SK-N-SH treated with all-trans-retinoic acid at 6 μM for 48 hours (cell line): Measurements from ENCODE around the gene SH2D3A.
A peak's percentile ranks its signal among the peaks of the same experiment; 100 is the strongest.

Experiments used
- ATAC-seq: fragments of 200-7000 bp; cut with Tn5 transposase; 3 replicates; pipeline ENCODE4 v1.9.1; 2020; ENCODE audit warnings: mild to moderate bottlenecking, moderate library complexity
- ARNTL ChIP-seq: fragments of 450-650 bp; formaldehyde crosslinking; IDR thresholded peaks from 2 replicates; pipeline ENCODE4 v1.5.0; 2020; ENCODE audit warnings: low read depth, mild to moderate bottlenecking, moderate library complexity, borderline replicate concordance
- CREB5 ChIP-seq: fragments of 250-450 bp; sonication (Bioruptor Pico); IDR thresholded peaks from 2 replicates; pipeline ENCODE4 v1.5.1; 2020; ENCODE audit warnings: low read depth, mild to moderate bottlenecking, moderate library complexity
- CSDC2 ChIP-seq: fragments of 250-450 bp; sonication (Bioruptor Pico); IDR thresholded peaks from 2 replicates; pipeline ENCODE4 v1.5.0; 2020; ENCODE audit warnings: mild to moderate bottlenecking, moderate library complexity
- GLIS3 ChIP-seq: fragments of 250-450 bp; sonication (Bioruptor Pico); IDR thresholded peaks from 2 replicates; pipeline ENCODE4 v1.5.0; 2020; ENCODE audit warnings: mild to moderate bottlenecking, moderate library complexity
- ISL1 ChIP-seq: fragments of 250-450 bp; sonication (Bioruptor Pico); IDR thresholded peaks from 2 replicates; pipeline ENCODE4 v2.1.2; 2022; ENCODE audit warnings: mild to moderate bottlenecking, moderate library complexity
- OSR1 ChIP-seq: fragments of 250-450 bp; sonication (Bioruptor Pico); IDR thresholded peaks from 2 replicates; pipeline ENCODE4 v1.8.0; 2022; ENCODE audit warnings: moderate library complexity, mild to moderate bottlenecking, inconsistent platforms
- POU6F1 ChIP-seq: fragments of 250-450 bp; sonication (Bioruptor Pico); IDR thresholded peaks from 2 replicates; pipeline ENCODE4 v1.8.0; 2021; ENCODE audit warnings: low read depth, mild to moderate bottlenecking, moderate library complexity, borderline replicate concordance
- PPARA ChIP-seq: fragments of 250-450 bp; sonication (Bioruptor Pico); IDR thresholded peaks from 2 replicates; pipeline ENCODE4 v1.5.0; 2020; ENCODE audit warnings: mild to moderate bottlenecking, borderline replicate concordance
- RARB ChIP-seq: fragments of 250-450 bp; sonication (Bioruptor Pico); IDR thresholded peaks from 2 replicates; pipeline ENCODE4 v1.8.0; 2021; ENCODE audit warnings: mild to moderate bottlenecking, moderate library complexity
- SNAI2 ChIP-seq: fragments of 250-450 bp; sonication (Bioruptor Pico); IDR thresholded peaks from 2 replicates; pipeline ENCODE4 v1.5.0; 2020; ENCODE audit warnings: mild to moderate bottlenecking, moderate library complexity
- TCF4 ChIP-seq: fragments of 250-450 bp; sonication (Bioruptor Pico); IDR thresholded peaks from 2 replicates; pipeline ENCODE4 v1.8.0; 2021; ENCODE audit warnings: mild to moderate bottlenecking, moderate library complexity, borderline replicate concordance
- TOX ChIP-seq: fragments of 250-450 bp; sonication (Bioruptor Pico); IDR thresholded peaks from 2 replicates; pipeline ENCODE4 v1.8.0; 2021; ENCODE audit warnings: mild to moderate bottlenecking, moderate library complexity, borderline replicate concordance
- ZC3H10 ChIP-seq: fragments of 250-450 bp; sonication (Bioruptor Pico); IDR thresholded peaks from 2 replicates; pipeline ENCODE4 v1.5.1; 2021; ENCODE audit warnings: mild to moderate bottlenecking, moderate library complexity
- ZFP3 ChIP-seq: fragments of 250-450 bp; sonication (Bioruptor Pico); IDR thresholded peaks from 2 replicates; pipeline ENCODE4 v1.5.0; 2020; ENCODE audit warnings: mild to moderate bottlenecking, moderate library complexity
- ZFP30 ChIP-seq: fragments of 450-650 bp; formaldehyde crosslinking; IDR thresholded peaks from 2 replicates; pipeline ENCODE4 v1.5.0; 2022; ENCODE audit warnings: mild to moderate bottlenecking, moderate library complexity
- ZNF565 ChIP-seq: fragments of 450-650 bp; formaldehyde crosslinking; conservative IDR thresholded peaks from 2 replicates; pipeline ENCODE4 v1.5.0; 2020; ENCODE audit warnings: low read depth, mild to moderate bottlenecking, moderate library complexity
- ZNF70 ChIP-seq: fragments of 450-650 bp; formaldehyde crosslinking; IDR thresholded peaks from 2 replicates; pipeline ENCODE4 v1.5.0; 2020; ENCODE audit warnings: mild to moderate bottlenecking, moderate library complexity
- ZNF8 ChIP-seq: fragments of 450-650 bp; formaldehyde crosslinking; IDR thresholded peaks from 2 replicates; pipeline ENCODE4 v1.5.0; 2020; ENCODE audit warnings: mild to moderate bottlenecking, moderate library complexity
- TF ChIP-seq, protein P1 (sequence below): fragments of 250-450 bp; sonication (Bioruptor Pico); IDR thresholded peaks from 2 replicates; pipeline ENCODE4 v1.5.1; 2021; ENCODE audit warnings: mild to moderate bottlenecking, moderate library complexity
- TF ChIP-seq, protein P2 (sequence below): fragments of 250-450 bp; sonication (Bioruptor Pico); IDR thresholded peaks from 2 replicates; pipeline ENCODE4 v1.5.0; 2020; ENCODE audit warnings: mild to moderate bottlenecking, moderate library complexity
- TF ChIP-seq, protein P3 (sequence below): fragments of 250-450 bp; sonication (Bioruptor Pico); IDR thresholded peaks from 2 replicates; pipeline ENCODE4 v1.8.0; 2020; ENCODE audit warnings: mild to moderate bottlenecking, moderate library complexity, borderline replicate concordance

The SH2D3A gene

GRCh38 chr19:6736169-6736916 is 30.9 kb downstream of the SH2D3A start:
- TF ChIP-seq ZNF8 (CRISPR knock-in tag) (no peak), ZFP3 (peak; percentile 97)
- TF ChIP-seq, all 23 proteins: peak for 1
- peak; percentile 61 for ATAC-seq

DNA sequence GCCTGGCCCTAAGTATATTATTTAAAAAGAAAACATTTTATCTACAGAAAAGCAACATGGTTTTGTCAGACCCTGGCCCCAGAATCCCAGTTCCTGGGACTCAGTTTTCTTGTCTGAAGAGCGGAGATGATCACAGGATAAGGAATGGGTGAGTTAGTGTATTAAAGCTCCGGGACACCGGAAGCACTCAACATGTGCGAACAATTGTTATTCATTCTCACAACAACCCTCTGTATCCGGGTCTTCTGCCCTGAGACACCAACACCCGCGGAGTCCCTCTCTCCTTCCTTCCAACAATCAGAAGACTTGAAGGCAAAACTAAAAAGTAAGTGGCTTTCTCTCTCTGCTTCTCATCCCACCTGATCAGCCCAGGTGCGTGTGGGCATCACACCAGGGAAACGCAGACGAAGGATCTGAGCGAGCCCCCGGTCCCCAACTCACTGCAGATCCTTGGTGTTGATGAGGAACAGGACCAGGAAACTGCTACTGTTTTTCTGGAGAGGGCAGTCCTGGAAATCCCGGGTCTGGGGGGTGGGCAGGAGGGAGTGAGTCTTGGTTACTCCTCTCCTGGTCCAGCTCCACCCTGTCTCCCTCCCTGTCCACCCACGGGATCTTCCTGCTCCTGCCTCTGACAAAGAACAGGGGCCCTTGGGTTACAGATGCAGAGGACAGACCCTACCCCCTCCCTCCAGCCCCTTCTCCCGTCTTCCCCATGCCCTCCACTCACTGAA is 31.9 kb downstream of the SH2D3A start:
- no peak for TF ChIP-seq RARB (CRISPR knock-in tag)
- TF ChIP-seq, protein P1, sequence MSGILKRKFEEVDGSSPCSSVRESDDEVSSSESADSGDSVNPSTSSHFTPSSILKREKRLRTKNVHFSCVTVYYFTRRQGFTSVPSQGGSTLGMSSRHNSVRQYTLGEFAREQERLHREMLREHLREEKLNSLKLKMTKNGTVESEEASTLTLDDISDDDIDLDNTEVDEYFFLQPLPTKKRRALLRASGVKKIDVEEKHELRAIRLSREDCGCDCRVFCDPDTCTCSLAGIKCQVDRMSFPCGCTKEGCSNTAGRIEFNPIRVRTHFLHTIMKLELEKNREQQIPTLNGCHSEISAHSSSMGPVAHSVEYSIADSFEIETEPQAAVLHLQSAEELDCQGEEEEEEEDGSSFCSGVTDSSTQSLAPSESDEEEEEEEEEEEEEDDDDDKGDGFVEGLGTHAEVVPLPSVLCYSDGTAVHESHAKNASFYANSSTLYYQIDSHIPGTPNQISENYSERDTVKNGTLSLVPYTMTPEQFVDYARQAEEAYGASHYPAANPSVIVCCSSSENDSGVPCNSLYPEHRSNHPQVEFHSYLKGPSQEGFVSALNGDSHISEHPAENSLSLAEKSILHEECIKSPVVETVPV (CRISPR knock-in tag) = no peak
- TF ChIP-seq ZNF8 (CRISPR knock-in tag) = no peak
- TF ChIP-seq ISL1 (CRISPR knock-in tag) = no peak
- TF ChIP-seq CREB5 (CRISPR knock-in tag) = no peak
- no peak for TF ChIP-seq ZNF70
- no peak for TF ChIP-seq ZNF565 (CRISPR knock-in tag)
- TF ChIP-seq, protein P2, sequence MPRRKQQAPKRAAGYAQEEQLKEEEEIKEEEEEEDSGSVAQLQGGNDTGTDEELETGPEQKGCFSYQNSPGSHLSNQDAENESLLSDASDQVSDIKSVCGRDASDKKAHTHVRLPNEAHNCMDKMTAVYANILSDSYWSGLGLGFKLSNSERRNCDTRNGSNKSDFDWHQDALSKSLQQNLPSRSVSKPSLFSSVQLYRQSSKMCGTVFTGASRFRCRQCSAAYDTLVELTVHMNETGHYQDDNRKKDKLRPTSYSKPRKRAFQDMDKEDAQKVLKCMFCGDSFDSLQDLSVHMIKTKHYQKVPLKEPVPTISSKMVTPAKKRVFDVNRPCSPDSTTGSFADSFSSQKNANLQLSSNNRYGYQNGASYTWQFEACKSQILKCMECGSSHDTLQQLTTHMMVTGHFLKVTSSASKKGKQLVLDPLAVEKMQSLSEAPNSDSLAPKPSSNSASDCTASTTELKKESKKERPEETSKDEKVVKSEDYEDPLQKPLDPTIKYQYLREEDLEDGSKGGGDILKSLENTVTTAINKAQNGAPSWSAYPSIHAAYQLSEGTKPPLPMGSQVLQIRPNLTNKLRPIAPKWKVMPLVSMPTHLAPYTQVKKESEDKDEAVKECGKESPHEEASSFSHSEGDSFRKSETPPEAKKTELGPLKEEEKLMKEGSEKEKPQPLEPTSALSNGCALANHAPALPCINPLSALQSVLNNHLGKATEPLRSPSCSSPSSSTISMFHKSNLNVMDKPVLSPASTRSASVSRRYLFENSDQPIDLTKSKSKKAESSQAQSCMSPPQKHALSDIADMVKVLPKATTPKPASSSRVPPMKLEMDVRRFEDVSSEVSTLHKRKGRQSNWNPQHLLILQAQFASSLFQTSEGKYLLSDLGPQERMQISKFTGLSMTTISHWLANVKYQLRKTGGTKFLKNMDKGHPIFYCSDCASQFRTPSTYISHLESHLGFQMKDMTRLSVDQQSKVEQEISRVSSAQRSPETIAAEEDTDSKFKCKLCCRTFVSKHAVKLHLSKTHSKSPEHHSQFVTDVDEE (CRISPR knock-in tag) = no peak
- no peak for TF ChIP-seq ZC3H10 (CRISPR knock-in tag)
- TF ChIP-seq PPARA (CRISPR knock-in tag) = no peak
- TF ChIP-seq GLIS3 (CRISPR knock-in tag) = no peak
- no peak for TF ChIP-seq OSR1 (CRISPR knock-in tag)
- TF ChIP-seq, protein P3, sequence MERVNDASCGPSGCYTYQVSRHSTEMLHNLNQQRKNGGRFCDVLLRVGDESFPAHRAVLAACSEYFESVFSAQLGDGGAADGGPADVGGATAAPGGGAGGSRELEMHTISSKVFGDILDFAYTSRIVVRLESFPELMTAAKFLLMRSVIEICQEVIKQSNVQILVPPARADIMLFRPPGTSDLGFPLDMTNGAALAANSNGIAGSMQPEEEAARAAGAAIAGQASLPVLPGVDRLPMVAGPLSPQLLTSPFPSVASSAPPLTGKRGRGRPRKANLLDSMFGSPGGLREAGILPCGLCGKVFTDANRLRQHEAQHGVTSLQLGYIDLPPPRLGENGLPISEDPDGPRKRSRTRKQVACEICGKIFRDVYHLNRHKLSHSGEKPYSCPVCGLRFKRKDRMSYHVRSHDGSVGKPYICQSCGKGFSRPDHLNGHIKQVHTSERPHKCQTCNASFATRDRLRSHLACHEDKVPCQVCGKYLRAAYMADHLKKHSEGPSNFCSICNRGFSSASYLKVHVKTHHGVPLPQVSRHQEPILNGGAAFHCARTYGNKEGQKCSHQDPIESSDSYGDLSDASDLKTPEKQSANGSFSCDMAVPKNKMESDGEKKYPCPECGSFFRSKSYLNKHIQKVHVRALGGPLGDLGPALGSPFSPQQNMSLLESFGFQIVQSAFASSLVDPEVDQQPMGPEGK = no peak
- no peak for TF ChIP-seq ZFP30 (CRISPR knock-in tag)
- no peak for TF ChIP-seq SNAI2 (CRISPR knock-in tag)
- no peak for ATAC-seq

GRCh38 chr19:6734096-6734696 is 33.0 kb downstream of the SH2D3A start:
- no peak for ATAC-seq
- TF ChIP-seq, protein P1 (CRISPR knock-in tag) = no peak
- TF ChIP-seq TOX (no peak), POU6F1 (CRISPR knock-in tag) (no peak), ZNF70 (no peak), TCF4 (CRISPR knock-in tag) (no peak), GLIS3 (CRISPR knock-in tag) (no peak), ARNTL (CRISPR knock-in tag) (no peak), ISL1 (CRISPR knock-in tag) (no peak), SNAI2 (CRISPR knock-in tag) (no peak), ZNF8 (CRISPR knock-in tag) (no peak), OSR1 (CRISPR knock-in tag) (no peak), CSDC2 (CRISPR knock-in tag) (no peak), ZFP3 (no peak), RARB (CRISPR knock-in tag) (no peak), PPARA (CRISPR knock-in tag) (no peak)
- TF ChIP-seq, protein P3 = no peak
